ENCODE measurements around the gene KYAT1.

DNA sequence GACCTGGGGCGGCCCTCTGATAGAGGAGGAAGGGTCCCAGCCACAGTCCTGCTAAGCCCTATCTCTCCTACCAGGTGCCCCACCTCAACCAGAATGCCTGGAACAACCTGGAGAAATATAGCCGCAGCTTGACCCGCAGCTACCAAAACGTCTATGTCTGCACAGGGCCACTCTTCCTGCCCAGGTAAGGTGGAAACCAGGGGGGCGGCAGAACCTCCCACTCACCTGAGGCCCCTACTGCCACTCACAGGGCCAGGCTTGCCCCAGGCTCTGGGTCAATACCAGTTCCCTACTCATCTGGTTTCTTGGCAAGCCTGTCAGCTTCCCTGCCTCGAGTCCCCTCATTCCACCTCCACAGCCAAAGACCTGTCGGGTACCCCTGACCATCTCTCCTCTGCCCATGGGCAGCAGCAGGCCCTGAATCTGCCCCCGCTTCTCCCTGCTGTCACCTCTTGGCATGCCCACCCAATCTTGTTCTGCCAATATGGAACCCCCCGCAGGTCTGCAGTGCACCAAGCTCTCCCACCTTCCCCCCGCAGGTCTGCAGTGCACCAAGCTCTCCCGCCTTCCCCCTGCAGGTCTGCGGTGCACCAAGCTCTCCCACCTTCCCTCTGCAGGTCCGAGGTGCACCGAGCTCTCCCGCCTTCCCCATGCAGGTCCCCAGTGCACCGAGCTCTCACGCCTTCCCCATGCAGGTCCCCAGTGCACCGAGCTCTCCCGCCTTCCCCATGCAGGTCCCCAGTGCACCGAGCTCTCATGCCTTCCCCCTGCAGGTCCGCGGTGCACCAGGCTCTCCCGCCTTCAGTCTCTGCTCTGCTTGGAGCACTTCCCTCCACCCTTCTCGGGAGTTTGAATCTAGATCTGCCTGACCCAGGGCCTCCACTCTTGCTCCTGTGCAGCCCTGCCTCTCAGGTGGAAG lies 60.8 kb downstream of the KYAT1 start:
- TF ChIP-seq RFX5 (IDR thresholded peaks at IDR 0.05; ENCODE audit: borderline replicate concordance, low read depth, low read length): no peak
- no peak for TF ChIP-seq GABPA (IDR thresholded peaks at IDR 0.05; ENCODE audit: borderline replicate concordance, insufficient read depth, low read length)
- TF ChIP-seq GTF2F1 (IDR thresholded peaks at IDR 0.05; ENCODE audit: borderline replicate concordance, low read depth, low read length): no peak
- no peak for TF ChIP-seq KDM5A (IDR thresholded peaks at IDR 0.05; ENCODE audit: low read length)
- TF ChIP-seq, protein P1, sequence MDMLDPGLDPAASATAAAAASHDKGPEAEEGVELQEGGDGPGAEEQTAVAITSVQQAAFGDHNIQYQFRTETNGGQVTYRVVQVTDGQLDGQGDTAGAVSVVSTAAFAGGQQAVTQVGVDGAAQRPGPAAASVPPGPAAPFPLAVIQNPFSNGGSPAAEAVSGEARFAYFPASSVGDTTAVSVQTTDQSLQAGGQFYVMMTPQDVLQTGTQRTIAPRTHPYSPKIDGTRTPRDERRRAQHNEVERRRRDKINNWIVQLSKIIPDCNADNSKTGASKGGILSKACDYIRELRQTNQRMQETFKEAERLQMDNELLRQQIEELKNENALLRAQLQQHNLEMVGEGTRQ (IDR thresholded peaks at IDR 0.05; ENCODE audit: low read length): no peak
- TF ChIP-seq POLR2A (IDR thresholded peaks at IDR 0.05; ENCODE audit: control extremely low read depth in 1 of 2, low read depth in 2 of 2, low read length in 2 of 2): peak in 1 of 2 experiments; percentile 29; a peak in 1 of 3 replicates
- TF ChIP-seq, protein P2, sequence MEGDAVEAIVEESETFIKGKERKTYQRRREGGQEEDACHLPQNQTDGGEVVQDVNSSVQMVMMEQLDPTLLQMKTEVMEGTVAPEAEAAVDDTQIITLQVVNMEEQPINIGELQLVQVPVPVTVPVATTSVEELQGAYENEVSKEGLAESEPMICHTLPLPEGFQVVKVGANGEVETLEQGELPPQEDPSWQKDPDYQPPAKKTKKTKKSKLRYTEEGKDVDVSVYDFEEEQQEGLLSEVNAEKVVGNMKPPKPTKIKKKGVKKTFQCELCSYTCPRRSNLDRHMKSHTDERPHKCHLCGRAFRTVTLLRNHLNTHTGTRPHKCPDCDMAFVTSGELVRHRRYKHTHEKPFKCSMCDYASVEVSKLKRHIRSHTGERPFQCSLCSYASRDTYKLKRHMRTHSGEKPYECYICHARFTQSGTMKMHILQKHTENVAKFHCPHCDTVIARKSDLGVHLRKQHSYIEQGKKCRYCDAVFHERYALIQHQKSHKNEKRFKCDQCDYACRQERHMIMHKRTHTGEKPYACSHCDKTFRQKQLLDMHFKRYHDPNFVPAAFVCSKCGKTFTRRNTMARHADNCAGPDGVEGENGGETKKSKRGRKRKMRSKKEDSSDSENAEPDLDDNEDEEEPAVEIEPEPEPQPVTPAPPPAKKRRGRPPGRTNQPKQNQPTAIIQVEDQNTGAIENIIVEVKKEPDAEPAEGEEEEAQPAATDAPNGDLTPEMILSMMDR (IDR thresholded peaks at IDR 0.05; ENCODE audit: control extremely low read depth in 1 of 3, insufficient read depth in 1 of 3, low read depth in 1 of 3, low read length in 3 of 3): no peak
- no peak for TF ChIP-seq TBP (IDR thresholded peaks at IDR 0.05; ENCODE audit: low read depth, low read length)

Data from H1 (cell line).